Stimulated activated CD8-positive, alpha-beta memory T cell treated with anti-CD3 and anti-CD28 coated beads, Interleukin-15, amount 100 ng/mL, for 1 hour (primary cell): ENCODE measurements around the gene KPNB1.

ENCODE experiments used
- DNase-seq: peaks from one replicate; pipeline ENCODE4 v3.0.0-alpha.2; 2020; ENCODE audit warnings: low read depth

The KPNB1 gene

DNA sequence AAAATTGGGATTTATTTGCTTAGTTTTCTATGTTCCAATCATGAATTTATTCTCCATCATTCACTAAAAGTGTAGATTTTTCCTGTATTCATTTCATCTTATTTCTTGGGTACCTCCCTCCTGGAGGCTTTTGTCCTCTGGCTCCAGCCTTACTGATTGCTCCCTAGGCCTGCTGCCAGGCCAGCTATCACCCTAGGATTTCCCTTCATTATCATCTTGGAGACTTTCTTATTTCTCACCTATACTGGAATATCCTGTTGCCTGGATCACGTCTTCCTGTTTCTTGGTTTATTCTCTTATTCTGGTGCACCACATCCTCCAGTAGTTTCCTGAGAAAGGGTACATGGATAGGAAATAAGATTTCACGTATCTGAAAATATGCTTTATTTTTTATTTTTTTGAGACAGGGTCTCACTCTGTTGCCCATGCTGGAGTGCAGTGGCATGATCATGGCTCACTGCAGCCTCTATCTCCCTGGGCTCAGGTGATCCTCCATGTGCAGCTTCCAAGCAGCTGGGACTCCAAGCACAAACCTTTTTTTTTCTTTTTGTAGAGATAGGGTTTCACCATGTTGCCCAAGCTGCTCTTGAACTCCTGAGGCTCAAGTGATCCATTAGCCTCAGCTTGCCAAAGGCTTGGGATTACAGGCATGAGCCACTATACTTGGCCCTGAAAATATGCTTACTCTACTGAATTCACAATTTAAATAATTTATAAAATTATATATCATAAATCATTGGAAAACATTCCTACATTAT is 13.3 kb upstream of the KPNB1 start:
- DNase-seq: no peak

GRCh38 chr17:47638903-47639302 is 10.8 kb upstream of the KPNB1 start:
- no peak for DNase-seq

- no peak for DNase-seq
Measured at GRCh38 chr17:47640076-47640475, 9.6 kb upstream of the KPNB1 start.

DNA sequence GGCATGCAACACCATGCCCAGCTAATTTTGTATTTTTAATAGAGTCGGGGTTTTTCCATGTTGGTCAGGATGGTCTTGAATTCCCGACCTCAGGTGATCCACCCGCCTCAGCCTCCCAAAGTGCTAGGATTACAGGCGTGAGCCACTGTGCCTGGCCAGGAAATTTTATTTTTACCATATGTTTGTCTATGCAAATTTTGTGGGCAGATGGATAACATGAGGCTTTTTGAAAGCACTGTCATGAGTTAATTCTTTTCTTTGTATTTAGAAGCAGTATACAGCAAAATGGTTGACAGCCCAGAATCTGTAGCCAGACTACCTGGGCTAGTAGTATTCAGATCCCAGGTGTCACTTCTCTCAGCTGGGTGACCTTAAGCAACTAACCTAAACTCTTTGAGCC is 8.5 kb upstream of the KPNB1 start:
- no peak for DNase-seq

DNA sequence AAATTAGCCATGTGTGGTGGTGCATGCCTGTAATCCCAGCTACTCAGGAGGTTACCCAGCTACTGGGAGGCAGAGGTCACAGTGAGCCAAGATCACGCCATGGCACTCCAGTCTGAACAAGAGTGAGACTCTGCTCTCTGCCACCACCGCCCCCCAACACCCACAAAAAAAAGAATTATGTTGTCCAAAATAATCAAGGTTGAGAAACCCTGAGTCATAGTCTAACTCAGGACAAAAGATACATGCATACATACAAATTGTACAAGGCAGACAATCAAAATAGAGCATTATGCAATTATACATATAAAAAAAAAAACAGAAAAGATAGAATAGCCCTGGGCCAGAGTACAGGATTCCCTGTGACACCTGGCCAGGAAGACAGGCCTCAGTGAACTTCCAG is 6.6 kb upstream of the KPNB1 start:
- no peak for DNase-seq

DNA sequence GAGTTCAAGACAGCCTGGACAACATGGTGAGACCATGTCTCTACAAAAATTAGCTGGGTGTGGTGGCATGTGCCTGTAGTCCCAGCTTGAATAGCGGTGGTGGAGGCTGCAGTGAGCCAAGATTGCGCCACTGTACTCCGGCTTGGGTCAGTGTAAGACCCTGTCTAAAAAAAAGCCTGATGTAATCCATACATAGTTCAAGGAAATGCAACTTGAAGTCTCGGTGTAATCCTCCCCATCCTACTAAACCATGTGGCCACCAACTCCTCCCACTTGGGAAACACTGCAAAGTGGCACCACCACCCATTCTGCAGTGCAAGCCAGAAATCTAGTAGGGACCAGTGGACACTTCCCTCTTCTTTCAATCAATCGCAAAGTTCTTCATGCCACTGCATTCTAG is 5.4 kb upstream of the KPNB1 start:
- DNase-seq: no peak

GRCh38 chr17:47649972-47650524 is 329 bp downstream of the KPNB1 start:
- DNase-seq: no peak

GRCh38 chr17:47650525-47651522 is 1.1 kb downstream of the KPNB1 start:
- peak; percentile 79 for DNase-seq

DNA sequence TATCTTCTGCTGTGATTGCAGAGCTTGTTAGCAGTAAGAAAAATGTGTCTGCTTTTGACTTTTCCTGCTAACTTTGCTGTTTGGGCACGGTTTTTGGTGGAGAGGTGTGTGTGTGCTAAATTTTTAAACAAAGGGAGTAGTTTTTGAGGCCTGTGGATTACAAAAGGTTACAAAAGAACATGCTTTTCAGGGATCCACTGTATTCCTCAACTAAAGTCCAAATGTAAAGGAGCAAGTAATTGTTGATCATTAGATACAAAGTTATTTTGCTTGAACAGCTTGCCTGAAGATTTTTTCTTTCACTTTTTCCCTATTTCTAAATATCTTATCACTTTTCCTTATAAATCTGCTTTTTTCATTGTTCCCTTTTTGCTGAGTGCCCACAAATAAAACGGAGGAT is 2.0 kb downstream of the KPNB1 start:
- no peak for DNase-seq

DNA sequence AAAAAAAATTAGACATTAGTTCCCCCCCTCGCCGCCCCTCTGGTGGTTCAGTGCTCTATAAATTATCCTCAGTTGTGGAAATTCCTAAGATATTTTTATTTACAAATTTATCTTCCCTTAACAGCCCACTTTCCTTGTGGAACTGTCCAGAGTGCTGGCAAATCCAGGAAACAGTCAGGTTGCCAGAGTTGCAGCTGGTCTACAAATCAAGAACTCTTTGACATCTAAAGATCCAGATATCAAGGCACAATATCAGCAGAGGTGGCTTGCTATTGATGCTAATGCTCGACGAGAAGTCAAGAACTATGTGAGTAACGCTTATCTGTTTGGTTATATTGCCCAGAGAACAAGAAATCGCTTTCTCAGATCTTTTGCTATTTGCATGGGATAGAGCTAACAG is 2.9 kb downstream of the KPNB1 start:
- no peak for DNase-seq

DNA sequence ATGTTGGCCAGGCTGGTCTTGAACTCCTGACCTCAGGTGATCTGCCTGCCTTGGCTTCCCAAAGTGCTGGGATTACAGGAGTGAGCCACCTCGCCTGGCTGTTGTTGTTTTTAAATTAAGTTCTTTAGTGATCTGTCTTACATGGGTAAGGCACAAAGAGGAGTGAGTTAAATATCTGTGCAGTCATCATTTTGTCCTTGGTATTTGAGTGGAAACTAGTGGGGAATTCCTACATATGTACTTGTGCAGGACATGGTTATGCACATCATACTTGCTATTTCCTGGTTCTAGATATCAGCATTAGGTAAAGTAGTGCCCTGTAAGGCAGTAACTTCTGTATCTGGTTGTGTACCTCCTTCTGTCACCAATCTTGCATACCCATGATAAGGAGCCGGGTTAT is 3.7 kb downstream of the KPNB1 start:
- DNase-seq: no peak

DNA sequence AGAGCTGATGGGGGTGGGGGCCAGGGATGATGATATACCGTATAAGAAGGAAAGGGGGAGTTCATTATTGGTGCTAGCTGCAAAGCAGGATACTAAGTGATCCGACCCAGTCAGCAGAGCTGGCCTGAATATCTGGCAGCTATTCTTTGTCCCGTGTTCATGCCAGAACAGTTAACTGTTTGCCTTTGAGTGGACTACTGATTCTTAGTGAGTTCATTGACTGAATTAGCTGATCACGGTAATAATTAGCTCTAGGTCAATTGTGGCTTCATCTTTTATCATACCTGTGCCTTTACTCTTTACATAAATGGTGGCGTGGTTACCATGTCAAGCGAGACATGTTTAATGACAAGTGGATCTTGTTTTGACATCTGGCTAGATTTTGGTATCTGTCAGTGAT is 5.3 kb downstream of the KPNB1 start:
- no peak for DNase-seq

DNA sequence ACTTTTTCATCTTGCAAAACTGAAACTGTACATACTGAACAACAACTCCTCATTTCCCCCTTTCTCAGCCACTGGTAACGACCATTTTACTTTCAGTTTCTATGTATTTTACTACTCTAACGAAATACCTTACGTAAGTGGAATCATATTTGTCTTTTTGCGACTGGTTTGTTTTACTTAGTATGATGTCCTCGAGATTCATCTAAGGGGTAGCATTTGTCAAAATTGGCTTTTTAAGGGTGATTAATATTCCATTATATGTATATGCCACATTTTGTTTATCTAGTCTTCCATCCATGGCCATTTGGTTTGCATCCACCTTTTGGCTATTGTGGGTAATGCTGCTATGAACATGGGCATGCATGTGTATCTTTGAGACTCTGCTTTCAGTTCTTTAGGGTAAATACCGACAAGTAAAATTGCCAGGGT is 10.4 kb downstream of the KPNB1 start:
- DNase-seq: no peak

DNA sequence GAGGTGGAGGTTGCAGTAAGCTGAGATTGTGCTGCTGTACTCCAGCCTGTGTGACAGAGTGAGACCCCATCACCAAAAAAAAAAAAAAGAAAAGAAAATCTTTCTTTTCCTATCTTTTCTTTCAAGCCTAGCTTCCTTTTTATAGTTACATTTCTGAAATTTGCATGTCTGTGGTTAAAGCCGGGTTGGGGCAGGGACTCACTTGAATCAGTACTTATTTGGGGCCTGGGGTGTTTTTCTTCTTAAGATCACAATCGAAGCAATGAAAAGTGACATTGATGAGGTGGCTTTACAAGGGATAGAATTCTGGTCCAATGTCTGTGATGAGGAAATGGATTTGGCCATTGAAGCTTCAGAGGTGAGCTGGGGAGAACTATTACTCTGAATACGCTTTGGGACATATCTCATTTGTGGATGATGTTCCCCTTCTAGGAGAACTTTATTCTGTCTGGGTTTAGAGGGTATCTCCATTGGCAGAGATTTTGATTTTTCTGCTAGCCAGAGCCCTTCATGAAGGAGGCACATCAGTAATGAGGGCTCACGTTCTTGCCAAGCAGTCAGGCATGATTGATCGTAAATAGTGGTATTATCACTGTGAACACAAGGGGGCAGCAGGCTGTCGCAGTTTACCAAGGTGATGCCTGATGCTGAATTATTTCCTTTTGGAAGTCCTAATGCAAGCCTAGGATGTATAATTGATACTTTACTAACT is 14.3 kb downstream of the KPNB1 start:
- peak; percentile 39 for DNase-seq

DNA sequence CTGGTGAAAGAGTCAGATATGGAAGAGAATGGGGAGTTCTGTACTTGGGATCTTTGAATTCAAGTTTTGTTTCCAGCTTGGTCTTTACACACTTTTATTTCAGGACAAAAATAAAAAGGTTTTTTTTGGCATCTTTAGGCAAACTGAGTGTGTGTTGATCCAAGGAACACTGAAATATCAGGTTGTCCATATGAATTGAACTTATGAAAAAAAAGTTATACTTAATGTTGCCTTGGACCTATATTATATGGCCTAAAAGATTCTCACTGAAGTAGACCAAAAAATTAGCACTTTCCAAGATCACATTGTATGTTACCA is 14.9 kb downstream of the KPNB1 start:
- DNase-seq: no peak

- no peak for DNase-seq
Measured at GRCh38 chr17:47665655-47666054, 15.9 kb downstream of the KPNB1 start.

DNA sequence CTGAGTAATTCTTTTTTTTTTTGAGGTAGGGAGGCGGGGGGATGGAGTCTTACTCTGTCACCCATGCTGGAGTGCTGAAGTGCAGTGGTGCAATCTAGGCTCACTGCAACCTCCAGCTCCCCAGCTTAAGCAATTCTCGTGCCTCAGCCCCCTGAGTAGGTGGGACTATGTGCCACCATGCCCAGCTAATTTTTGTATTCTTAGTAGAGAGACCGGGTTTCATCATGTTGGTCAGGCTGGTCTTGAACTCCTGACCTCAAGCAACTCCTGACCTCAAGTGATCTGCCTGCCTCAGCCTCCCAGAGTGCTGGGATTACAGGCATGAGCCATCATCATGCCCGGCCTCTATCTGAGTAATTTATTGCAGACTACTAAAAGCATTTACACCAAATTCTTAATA is 19.4 kb downstream of the KPNB1 start:
- DNase-seq: no peak

- DNase-seq: no peak
Measured at GRCh38 chr17:47670064-47670463, 20.3 kb downstream of the KPNB1 start.

GRCh38 chr17:47674499-47674898 is 24.8 kb downstream of the KPNB1 start:
- no peak for DNase-seq

DNA sequence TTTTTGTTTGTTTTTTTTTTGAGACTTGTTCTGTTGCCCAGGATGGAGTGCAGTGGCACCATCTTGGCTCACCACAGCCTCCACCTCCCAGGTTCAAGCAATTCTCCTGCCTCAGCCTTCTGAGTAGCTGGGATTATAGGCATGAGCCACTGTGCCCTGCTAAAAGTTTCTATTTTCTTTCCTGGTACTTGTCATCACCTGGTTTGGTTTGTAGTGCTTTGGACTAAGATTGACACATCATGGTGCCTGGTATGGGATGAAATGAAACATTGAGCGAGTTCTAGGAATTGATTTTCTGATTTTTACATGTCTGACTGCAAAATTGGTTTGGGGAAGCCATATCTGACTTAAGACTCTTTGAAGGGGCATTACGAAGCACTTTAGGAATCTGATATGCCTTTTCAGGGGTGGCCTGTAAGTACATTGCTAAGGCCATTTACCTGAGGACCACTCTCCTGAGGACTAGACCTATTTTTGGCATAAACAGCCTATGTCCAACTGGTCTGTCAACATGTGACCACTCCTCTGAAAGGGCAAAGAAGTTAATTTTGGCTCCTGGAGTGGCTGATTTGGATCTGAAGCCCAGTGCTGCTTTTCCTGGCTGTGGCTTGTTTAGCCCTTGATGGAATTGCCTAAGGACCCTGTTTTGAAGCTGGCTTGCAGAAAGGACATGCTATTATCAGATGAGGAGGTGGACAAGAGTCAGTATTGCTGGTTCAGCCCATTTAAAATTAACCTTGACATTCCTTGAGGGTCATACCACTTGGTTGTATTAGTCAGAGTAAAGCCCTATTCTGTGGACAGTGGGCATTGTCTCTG is 25.9 kb downstream of the KPNB1 start:
- DNase-seq: no peak

DNA sequence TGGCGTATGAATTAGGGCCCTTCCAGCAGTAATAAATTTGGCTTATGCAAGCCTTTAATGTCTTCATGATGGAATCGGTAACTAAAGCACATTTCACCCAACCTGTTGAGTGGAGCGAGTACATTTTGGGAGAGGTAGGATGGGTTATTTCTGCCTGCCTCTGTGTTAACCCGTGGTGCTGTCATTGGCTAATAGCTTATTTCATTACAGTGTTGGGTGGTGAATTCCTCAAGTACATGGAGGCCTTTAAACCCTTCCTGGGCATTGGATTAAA is 26.4 kb downstream of the KPNB1 start:
- no peak for DNase-seq
